ENCODE results near the gene EML1.
A peak's percentile ranks its signal among the peaks of the same experiment; 100 is the strongest.

Gene EML1

DNA sequence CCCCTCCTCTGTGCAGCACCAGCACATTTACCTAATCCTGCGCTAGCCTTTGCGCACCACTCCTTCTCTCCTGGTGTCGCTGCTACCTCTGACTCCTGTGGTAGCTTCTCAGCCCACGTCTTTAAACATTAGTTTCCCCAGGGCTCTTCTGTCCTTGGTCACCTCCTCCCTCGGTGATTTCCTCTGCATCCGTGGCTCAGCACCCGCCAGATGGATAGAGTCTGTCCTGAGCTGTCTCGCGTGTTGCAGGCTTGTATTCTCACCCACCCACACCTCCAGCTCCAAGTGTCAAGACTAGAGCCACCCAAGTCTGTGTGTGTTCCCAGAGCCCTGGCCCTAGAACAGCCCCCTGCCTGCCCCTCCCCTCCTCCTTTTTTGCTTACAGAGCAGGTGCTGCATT, 83.2 kb downstream of the EML1 start:
- peak; percentile 49 for DNase-seq

- DNase-seq = no peak
Observed at GRCh38 chr14:99878563-99878962, 85.3 kb downstream of the EML1 start.

GRCh38 chr14:99879401-99880295, 86.4 kb downstream of the EML1 start:
- peak; percentile 80 for DNase-seq

DNA sequence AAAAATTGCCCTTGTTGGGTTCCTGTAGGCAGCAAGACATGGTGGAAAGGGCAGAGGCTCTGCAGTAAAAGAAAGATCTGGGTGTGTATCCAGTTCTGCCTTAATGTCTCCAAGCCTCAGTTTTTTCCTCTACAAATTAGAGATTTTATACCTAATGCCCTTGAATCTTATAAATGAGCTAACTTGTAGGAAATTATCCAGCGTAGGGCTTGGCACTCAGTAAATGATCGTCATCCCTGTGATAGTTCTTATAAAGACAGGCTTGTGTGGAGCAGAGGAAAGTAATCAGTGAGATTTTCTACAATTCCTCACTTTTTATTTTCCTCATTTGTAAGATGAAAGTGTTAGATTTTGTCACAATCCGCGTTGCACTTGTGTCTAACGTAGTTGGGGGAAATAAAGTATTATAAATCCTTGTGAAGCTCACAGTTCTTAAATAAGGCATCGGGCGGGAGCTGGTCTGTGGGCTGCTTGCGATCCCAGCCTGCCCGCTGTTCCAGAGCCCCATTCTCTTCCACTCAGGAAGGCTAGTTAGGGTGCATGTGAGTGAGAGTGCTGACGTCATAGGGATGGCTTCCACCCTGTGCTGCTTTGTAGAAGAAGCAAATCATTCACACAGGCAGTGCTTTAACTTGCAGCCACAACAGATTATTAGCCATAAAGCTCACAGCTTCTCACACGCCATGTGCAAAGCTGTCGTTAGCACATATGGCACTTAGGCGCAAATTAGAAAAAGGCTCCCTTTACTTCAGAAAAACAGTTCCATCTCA, 87.6 kb downstream of the EML1 start:
- peak; percentile 72 for DNase-seq

GRCh38 chr14:99883866-99884650, 90.8 kb downstream of the EML1 start:
- peak; percentile 37 for DNase-seq

GRCh38 chr14:99884834-99885648, 91.8 kb downstream of the EML1 start:
- DNase-seq = peak; percentile 69

GRCh38 chr14:99885649-99885958, 92.4 kb downstream of the EML1 start:
- no peak for DNase-seq

- no peak for DNase-seq
Observed at GRCh38 chr14:99887407-99887806, 94.2 kb downstream of the EML1 start.

GRCh38 chr14:99888149-99888548, 94.9 kb downstream of the EML1 start:
- DNase-seq = no peak

- DNase-seq = no peak
Observed at GRCh38 chr14:99889268-99889667, 96.1 kb downstream of the EML1 start.

DNA sequence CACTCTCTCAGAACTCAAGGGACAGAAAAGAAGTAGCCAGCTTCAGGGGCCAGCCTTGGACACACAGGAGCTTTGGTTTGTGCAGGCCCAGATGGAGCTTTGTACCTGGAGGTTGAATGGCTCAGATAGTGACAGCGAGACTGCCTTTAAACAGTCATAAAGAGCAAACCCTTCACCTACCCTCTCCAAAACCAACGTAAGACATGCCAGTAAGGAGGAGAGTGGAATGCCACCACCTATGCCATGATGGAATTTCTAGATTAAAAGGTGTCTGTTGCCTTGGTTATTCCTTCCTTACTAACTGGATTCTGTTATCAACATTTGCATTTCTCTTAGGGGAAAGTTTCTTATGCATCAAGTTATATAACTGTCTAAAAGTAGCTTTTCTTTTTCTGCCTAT, 98.1 kb downstream of the EML1 start:
- DNase-seq = no peak

- no peak for DNase-seq
Observed at GRCh38 chr14:99891900-99892299, 98.7 kb downstream of the EML1 start.

GRCh38 chr14:99892406-99892805, 99.2 kb downstream of the EML1 start:
- DNase-seq = no peak

- DNase-seq = no peak
Observed at GRCh38 chr14:99896361-99896760, 103.1 kb downstream of the EML1 start.

DNA sequence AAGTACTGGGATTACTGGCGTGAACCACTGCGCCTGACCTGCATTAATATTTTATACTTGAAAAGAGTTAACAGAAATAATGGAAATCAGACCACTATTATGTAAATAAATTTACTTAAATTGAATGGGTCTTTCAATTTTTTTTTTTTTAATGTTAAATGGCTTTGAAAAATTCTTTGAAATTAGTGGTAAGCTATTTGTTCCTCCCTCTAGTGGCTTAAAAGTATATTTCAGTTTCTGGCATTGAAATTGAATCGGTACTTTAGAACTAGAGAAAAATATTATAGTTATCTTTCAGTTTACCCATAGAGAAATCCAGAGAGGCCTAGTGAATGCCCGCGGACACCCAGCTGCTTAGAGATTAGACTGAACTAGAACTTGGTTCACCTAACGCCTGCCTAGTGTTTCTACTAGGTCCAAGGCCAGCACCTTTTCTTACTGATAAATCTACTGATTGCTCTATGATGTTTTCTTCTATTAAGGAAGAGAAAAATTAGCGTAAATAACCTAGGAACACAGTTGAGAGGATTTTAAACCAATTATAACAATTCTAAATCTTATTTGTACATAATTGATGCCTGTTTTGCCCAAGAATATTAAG, 106.5 kb downstream of the EML1 start:
- DNase-seq = peak; percentile 14

GRCh38 chr14:99902925-99903324, 109.7 kb downstream of the EML1 start:
- DNase-seq = no peak

- DNase-seq = no peak
Observed at GRCh38 chr14:99904506-99904905, 111.3 kb downstream of the EML1 start.

GRCh38 chr14:99905121-99905520, 111.9 kb downstream of the EML1 start:
- DNase-seq = no peak

GRCh38 chr14:99907761-99908652, 114.8 kb downstream of the EML1 start:
- peak; percentile 81 for DNase-seq

GRCh38 chr14:99908653-99909250, 115.5 kb downstream of the EML1 start:
- DNase-seq = no peak
